Mesothelial cell of epicardium (in vitro differentiated cells): ENCODE measurements around the gene SLC7A10. TPM values are rescaled to one million over a fixed set of nuclear protein-coding genes. Genes with fewer than 3 reads are reported as not detected.

Experiments
- DNase-seq, 2 experiments: peaks; one replicate each; pipeline ENCODE4 v3.0.0; 2021; ENCODE audit warnings: low spot score in 2 of 2; ENCODE audit not compliant: unreplicated experiment in 2 of 2
- H3K27ac Mint-ChIP-seq: 2 replicates; pipeline ENCODE4 v1.8.0; 2021; ENCODE audit warnings: mixed read lengths
- H3K27me3 Mint-ChIP-seq: 2 replicates; pipeline ENCODE4 v1.8.0; 2021; ENCODE audit warnings: low read depth, mixed read lengths
- H3K36me3 Mint-ChIP-seq: 2 replicates; pipeline ENCODE4 v1.8.0; 2021; ENCODE audit warnings: mixed read lengths
- H3K4me1 Mint-ChIP-seq: 2 replicates; pipeline ENCODE4 v1.8.0; 2021; ENCODE audit warnings: mixed read lengths
- H3K4me3 Mint-ChIP-seq: 2 replicates; pipeline ENCODE4 v1.8.0; 2021; ENCODE audit warnings: mild to moderate bottlenecking, moderate library complexity, mixed read lengths
- H3K9me3 Mint-ChIP-seq: 2 replicates; pipeline ENCODE4 v1.8.0; 2021; ENCODE audit warnings: mixed read lengths
- CTCF ChIP-seq: fragments of 200-600 bp; sonication (generic); IDR thresholded peaks from one replicate; pipeline ENCODE4 v1.5.0; 2021; ENCODE audit warnings: antibody characterized with exemption; ENCODE audit not compliant: unreplicated experiment
- total RNA-seq: library from RNA; stranded (reverse); gene quantifications from 3 replicates; pipeline ENCODE4 v1.2.1, GENCODE V29; 2021

SLC7A10 gene
- total RNA-seq, 1 donor from 2014 or later = 0.92 TPM

- TF ChIP-seq CTCF = no peak
- no peak overlapping the region for H3K27ac Mint-ChIP-seq
- H3K27me3 Mint-ChIP-seq = no peaks in the 10 kb centered on the region
- H3K36me3 Mint-ChIP-seq = no peaks in the 10 kb centered on the region
- no peak for DNase-seq
- no peaks in the 10 kb centered on the region for H3K4me1 Mint-ChIP-seq
- H3K9me3 Mint-ChIP-seq = peaks cover 8% of the 10 kb centered on the region
- no peak overlapping the region for H3K4me3 Mint-ChIP-seq
Observed at GRCh38 chr19:33257828-33258227, 32.2 kb upstream of the SLC7A10 start.

- no peak overlapping the region for H3K27ac Mint-ChIP-seq
- H3K27me3 Mint-ChIP-seq = no peaks in the 10 kb centered on the region
- H3K4me1 Mint-ChIP-seq = no peaks in the 10 kb centered on the region
- TF ChIP-seq CTCF = no peak
- no peak for DNase-seq
- H3K36me3 Mint-ChIP-seq = no peaks in the 10 kb centered on the region
- H3K9me3 Mint-ChIP-seq = peaks cover 8% of the 10 kb centered on the region
- H3K4me3 Mint-ChIP-seq = no peak overlapping the region
Observed at GRCh38 chr19:33256261-33256660, 30.6 kb upstream of the SLC7A10 start.

- no peak overlapping the region for H3K4me3 Mint-ChIP-seq
- no peak for DNase-seq
- H3K36me3 Mint-ChIP-seq = no peaks in the 10 kb centered on the region
- H3K27me3 Mint-ChIP-seq = no peaks in the 10 kb centered on the region
- H3K4me1 Mint-ChIP-seq = no peaks in the 10 kb centered on the region
- peaks cover 8% of the 10 kb centered on the region for H3K9me3 Mint-ChIP-seq
- H3K27ac Mint-ChIP-seq = no peak overlapping the region
- TF ChIP-seq CTCF = no peak
Observed at GRCh38 chr19:33255781-33256180, 30.1 kb upstream of the SLC7A10 start.

GRCh38 chr19:33254245-33254824 is 28.7 kb upstream of the SLC7A10 start:
- Mint-ChIP-seq H3K4me1 (no peaks in the 10 kb centered on the region), H3K36me3 (no peaks in the 10 kb centered on the region), H3K4me3 (no peak overlapping the region)

GRCh38 chr19:33252971-33253370 is 27.3 kb upstream of the SLC7A10 start:
- H3K27me3 Mint-ChIP-seq = no peaks in the 10 kb centered on the region
- H3K9me3 Mint-ChIP-seq = peaks cover 3% of the 10 kb centered on the region
- no peaks in the 10 kb centered on the region for H3K36me3 Mint-ChIP-seq
- H3K4me3 Mint-ChIP-seq = no peak overlapping the region
- TF ChIP-seq CTCF = no peak
- DNase-seq = no peak
- no peak overlapping the region for H3K27ac Mint-ChIP-seq
- H3K4me1 Mint-ChIP-seq = no peaks in the 10 kb centered on the region

More at GRCh38 chr19:33254245-33254824, 28.7 kb upstream of the SLC7A10 start:
- peaks cover 8% of the 10 kb centered on the region for H3K9me3 Mint-ChIP-seq
- H3K27me3 Mint-ChIP-seq = no peaks in the 10 kb centered on the region
- no peak for DNase-seq
- no peak for TF ChIP-seq CTCF
- H3K27ac Mint-ChIP-seq = no peak overlapping the region
